ENCODE data around the gene ID3. TPM values are rescaled to one million over a fixed set of nuclear protein-coding genes. Genes with fewer than 3 reads are reported as not detected.

The ID3 gene
- total RNA-seq, 1 experiment from 2014 or later = 119 TPM

DNA sequence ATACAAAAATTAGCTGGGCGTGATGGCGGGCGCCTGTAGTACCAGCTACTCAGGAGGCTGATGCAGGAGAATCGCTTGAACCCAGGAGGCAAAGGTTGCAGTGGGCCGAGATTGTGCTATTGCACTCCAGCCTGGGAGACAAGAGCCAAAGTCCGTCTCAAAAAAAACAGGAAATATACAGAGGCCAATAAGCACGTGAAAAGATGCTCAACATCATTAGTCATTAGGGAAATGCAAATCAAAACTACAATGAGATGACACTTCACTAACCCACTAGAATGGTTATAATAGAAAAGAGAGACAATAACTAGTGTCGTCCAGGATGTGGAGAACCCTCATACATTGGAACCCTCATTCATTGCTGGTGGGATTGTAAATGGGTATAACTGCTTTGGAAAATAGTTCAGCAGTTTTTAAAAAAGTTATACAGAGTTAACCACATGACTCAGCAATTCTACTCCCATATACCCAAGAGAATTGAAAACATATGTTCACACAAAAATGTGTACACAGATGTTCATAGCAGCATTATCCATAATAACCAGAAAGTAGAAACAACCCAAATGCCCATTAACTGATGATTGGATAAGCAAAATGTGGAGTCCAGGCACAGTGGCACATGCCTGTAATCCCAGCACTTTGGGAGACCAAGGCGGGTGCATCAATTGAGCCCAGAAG, 21.9 kb downstream of the ID3 start:
- no peaks in the 10 kb centered on the region for H3K4me1 ChIP-seq (ENCODE audit: insufficient read depth, low read length)
- no peak overlapping the region for H2BK5ac ChIP-seq (ENCODE audit: insufficient read length, low read length)
- H4K8ac ChIP-seq (replicated peaks; ENCODE audit: insufficient read length, low read depth, low read length) = no peak overlapping the region
- H2BK15ac ChIP-seq (ENCODE audit: low read depth, low read length) = no peak overlapping the region
- no peaks in the 10 kb centered on the region for H4K20me1 ChIP-seq (ENCODE audit: control insufficient read depth, insufficient read depth, insufficient read length)
- H3T11ph ChIP-seq (ENCODE audit: low read length) = no peak overlapping the region
- no peak overlapping the region for H4K91ac ChIP-seq (ENCODE audit: insufficient read length, low read depth, low read length)
- no peak overlapping the region for H3K4me2 ChIP-seq (ENCODE audit: insufficient read depth, insufficient read length, low read length)
- DNase-seq = no peak
- H3K79me2 ChIP-seq (ENCODE audit: insufficient read depth, low read length) = no peaks in the 10 kb centered on the region
- H3K23ac ChIP-seq (ENCODE audit: insufficient read length, low read depth, low read length) = no peak overlapping the region
- no peak overlapping the region for H2AK5ac ChIP-seq (ENCODE audit: insufficient read length, low read length)
- H3K27ac ChIP-seq (ENCODE audit: insufficient read length, low read depth, low read length) = no peak overlapping the region
- no peaks in the 10 kb centered on the region for H3K27me3 ChIP-seq (ENCODE audit: insufficient read depth, low read length)
- no peaks in the 10 kb centered on the region for H3K9me3 ChIP-seq (ENCODE audit: control insufficient read depth, low read depth, low read length)
- H3K27ac Mint-ChIP-seq = no peak overlapping the region
- no peak overlapping the region for H2BK120ac ChIP-seq (ENCODE audit: low read depth, low read length, poor library complexity, severe bottlenecking)
- no peak overlapping the region for H4K5ac ChIP-seq (ENCODE audit: insufficient read length, low read depth, low read length)
- H3K14ac ChIP-seq (ENCODE audit: insufficient read depth, low read length) = no peak overlapping the region
- H3K27me3 Mint-ChIP-seq (ENCODE audit: low read depth) = peaks cover 31% of the 10 kb centered on the region
- H3K36me3 Mint-ChIP-seq (ENCODE audit: insufficient read depth in 1 of 3, low read depth in 3 of 3) = no peaks in the 10 kb centered on the region
- no peaks in the 10 kb centered on the region for H3K23me2 ChIP-seq (ENCODE audit: insufficient read length, low read depth, low read length, poor library complexity, severe bottlenecking)
- no peaks in the 10 kb centered on the region for H3K79me1 ChIP-seq (ENCODE audit: insufficient read depth, low read depth, low read length, poor library complexity, severe bottlenecking)
- no peak overlapping the region for H2BK12ac ChIP-seq (ENCODE audit: insufficient read length, low read depth, low read length)
- no peak overlapping the region for H3K56ac ChIP-seq (ENCODE audit: insufficient read length, low read depth, low read length)
- no peak overlapping the region for H3K4ac ChIP-seq (ENCODE audit: low read depth, low read length)
- H2BK20ac ChIP-seq (ENCODE audit: low read depth, low read length, poor library complexity, severe bottlenecking) = no peak overlapping the region
- no peak overlapping the region for H2AFZ ChIP-seq (ENCODE audit: low read length)
- no peak overlapping the region for H3K18ac ChIP-seq (ENCODE audit: insufficient read length, low read depth, low read length)
- no peak overlapping the region for H3K4me3 Mint-ChIP-seq
- no CpG with 5 or more reads among the region's 9 CpGs for WGBS (ENCODE audit: extremely low coverage, insufficient read length, low lambda C conversion rate)
- TF ChIP-seq, protein P1, sequence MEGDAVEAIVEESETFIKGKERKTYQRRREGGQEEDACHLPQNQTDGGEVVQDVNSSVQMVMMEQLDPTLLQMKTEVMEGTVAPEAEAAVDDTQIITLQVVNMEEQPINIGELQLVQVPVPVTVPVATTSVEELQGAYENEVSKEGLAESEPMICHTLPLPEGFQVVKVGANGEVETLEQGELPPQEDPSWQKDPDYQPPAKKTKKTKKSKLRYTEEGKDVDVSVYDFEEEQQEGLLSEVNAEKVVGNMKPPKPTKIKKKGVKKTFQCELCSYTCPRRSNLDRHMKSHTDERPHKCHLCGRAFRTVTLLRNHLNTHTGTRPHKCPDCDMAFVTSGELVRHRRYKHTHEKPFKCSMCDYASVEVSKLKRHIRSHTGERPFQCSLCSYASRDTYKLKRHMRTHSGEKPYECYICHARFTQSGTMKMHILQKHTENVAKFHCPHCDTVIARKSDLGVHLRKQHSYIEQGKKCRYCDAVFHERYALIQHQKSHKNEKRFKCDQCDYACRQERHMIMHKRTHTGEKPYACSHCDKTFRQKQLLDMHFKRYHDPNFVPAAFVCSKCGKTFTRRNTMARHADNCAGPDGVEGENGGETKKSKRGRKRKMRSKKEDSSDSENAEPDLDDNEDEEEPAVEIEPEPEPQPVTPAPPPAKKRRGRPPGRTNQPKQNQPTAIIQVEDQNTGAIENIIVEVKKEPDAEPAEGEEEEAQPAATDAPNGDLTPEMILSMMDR (conservative IDR thresholded peaks at IDR 0.05) = no peak
- no peak overlapping the region for H3K9ac ChIP-seq (ENCODE audit: extremely low read depth, insufficient read length, low read length)
- H3K4me1 Mint-ChIP-seq = peaks cover 2 to 6% of the 10 kb centered on the region in 2 experiments; a peak in 3 of 4 replicates
- H3K9me3 Mint-ChIP-seq = no peaks in the 10 kb centered on the region
